ENCODE results near the gene CCDC154. TPM values are rescaled to one million over a fixed set of nuclear protein-coding genes. Genes with fewer than 3 reads are reported as not detected.

The CCDC154 gene
- total RNA-seq, 2 experiments from 2014 or later: 0.85 to 1.1 TPM

DNA sequence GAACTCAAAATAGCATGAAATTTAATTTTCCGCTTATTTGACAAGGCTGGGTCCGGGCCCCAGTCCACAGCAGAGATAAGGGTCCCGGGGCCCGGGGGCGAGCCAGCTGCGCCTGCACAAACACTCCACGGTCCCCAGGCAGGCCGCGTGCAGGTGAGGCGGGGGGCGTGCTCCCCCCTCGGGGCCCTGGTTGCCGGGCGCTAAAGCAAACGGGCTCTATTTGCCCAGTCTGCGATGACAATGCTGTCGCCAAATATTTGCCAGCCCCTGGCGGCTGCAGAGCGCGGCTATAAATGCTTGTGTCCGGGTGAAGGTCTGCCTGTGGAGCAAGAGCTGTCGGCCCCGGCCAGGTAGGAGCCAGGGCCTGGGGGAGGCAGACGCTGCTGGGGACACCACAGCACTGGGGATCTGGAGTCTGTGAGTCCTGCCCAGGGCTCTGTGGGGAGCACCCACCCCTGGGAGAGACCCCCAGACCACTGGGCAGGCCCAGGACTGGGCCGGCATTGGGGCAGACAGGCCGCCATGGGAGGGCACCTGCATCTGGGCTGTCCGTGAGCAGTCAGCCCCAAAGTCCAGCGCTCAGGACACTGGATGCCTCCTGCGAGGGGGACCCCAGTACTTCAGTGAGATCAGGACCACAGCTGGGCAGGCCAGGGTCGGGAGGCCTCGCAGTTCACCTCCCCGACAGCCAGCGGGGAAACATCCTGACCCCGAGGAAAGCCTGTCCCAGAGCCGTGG lies 13.4 kb downstream of the CCDC154 start, which contains the start of gene PERCC1:
Gene PERCC1, plus strand, starts transcription at position 320 of the 738 bp plus-strand sequence. CDS start 1,516 bp downstream, outside the sequence.
- Histone ChIP-seq H4K20me1 (ENCODE audit: insufficient read depth, low read length) (no peaks in the 10 kb centered on the region), H3K27ac (ENCODE audit: low read depth, low read length, poor library complexity, severe bottlenecking) (no peak within 1 kb of the TSS), H3K36me3 (ENCODE audit: insufficient read depth, low read length) (no peaks in the 10 kb centered on the region), H3K4me1 (ENCODE audit: insufficient read depth, low read length, poor library complexity, severe bottlenecking) (peaks cover 4% of the 10 kb centered on the region), H3K4me2 (ENCODE audit: low read length) (no peak within 1 kb of the TSS), H3K79me2 (ENCODE audit: insufficient read depth, low read depth, low read length) (no peaks in the 10 kb centered on the region), H3K9me2 (ENCODE audit: insufficient read depth, low read length) (no peaks in the 10 kb centered on the region), H2AFZ (ENCODE audit: low read length) (no peak within 1 kb of the TSS), H3K4me3 (ENCODE audit: low read depth, low read length, poor library complexity, severe bottlenecking) (no peak within 1 kb of the TSS), H3K9me3 (ENCODE audit: low read length) (no peaks in the 10 kb centered on the region)
- intact Hi-C loops (cut with micrococcal nuclease; ENCODE audit: unreplicated experiment): no loop called here
- TF ChIP-seq EZH2phosphoT487 (IDR thresholded peaks at IDR 0.05; ENCODE audit: borderline replicate concordance, low read depth, low read length) (no peak), CTCF (conservative IDR thresholded peaks at IDR 0.05; ENCODE audit: low read length) (no peak)
- CTCF ChIA-PET (ENCODE audit: unreplicated experiment): no interaction called here
- no TSS peak for BruUV-seq (replicated peaks)
- no peak for DNase-seq (ENCODE audit: low spot score)
- POLR2A ChIA-PET: no interaction called here

- Histone ChIP-seq H3K4me3 (ENCODE audit: low read depth, low read length, poor library complexity, severe bottlenecking) (no peak overlapping the region), H4K20me1 (ENCODE audit: insufficient read depth, low read length) (no peaks in the 10 kb centered on the region), H3K9me2 (ENCODE audit: insufficient read depth, low read length) (no peaks in the 10 kb centered on the region), H3K9me3 (ENCODE audit: low read length) (no peaks in the 10 kb centered on the region), H3K4me1 (ENCODE audit: insufficient read depth, low read length, poor library complexity, severe bottlenecking) (peaks cover 4% of the 10 kb centered on the region), H3K4me2 (ENCODE audit: low read length) (no peak overlapping the region), H2AFZ (ENCODE audit: low read length) (no peak overlapping the region), H3K79me2 (ENCODE audit: insufficient read depth, low read depth, low read length) (no peaks in the 10 kb centered on the region), H3K27ac (ENCODE audit: low read depth, low read length, poor library complexity, severe bottlenecking) (no peak overlapping the region), H3K36me3 (ENCODE audit: insufficient read depth, low read length) (no peaks in the 10 kb centered on the region)
- DNase-seq (ENCODE audit: low spot score): no peak
- ChIA-PET POLR2A (no interaction called here), CTCF (ENCODE audit: unreplicated experiment) (no interaction called here)
- intact Hi-C loops (cut with micrococcal nuclease; ENCODE audit: unreplicated experiment): no loop called here
- BruUV-seq (replicated peaks): no TSS peak
- no peak for TF ChIP-seq CTCF (conservative IDR thresholded peaks at IDR 0.05; ENCODE audit: low read length)
- TF ChIP-seq EZH2phosphoT487 (IDR thresholded peaks at IDR 0.05; ENCODE audit: borderline replicate concordance, low read depth, low read length): no peak
Observed at GRCh38 chr16:1430214-1430758, 14.1 kb downstream of the CCDC154 start.

DNA sequence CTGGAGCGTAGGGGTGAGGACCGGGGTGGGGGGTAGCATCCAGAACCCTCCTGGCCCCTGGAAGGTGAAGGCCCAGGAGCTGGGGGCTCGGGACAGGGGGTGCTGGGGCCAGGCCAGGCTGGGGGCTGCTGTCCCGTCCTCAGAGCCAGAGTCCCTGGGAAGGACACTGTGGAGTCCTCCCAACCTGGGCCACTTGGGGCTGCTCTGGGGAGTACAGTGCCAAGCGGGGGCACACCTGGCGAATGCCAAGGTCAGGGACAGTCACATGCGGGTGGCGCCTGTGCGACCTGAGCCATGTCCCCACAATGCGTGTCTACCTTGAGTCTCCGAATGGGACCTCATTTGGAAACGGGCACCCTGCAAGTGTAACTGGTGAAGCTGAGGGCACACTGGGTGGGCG lies 14.7 kb downstream of the CCDC154 start:
- Histone ChIP-seq H4K20me1 (ENCODE audit: insufficient read depth, low read length) (no peaks in the 10 kb centered on the region), H3K4me2 (ENCODE audit: low read length) (no peak overlapping the region), H3K27ac (ENCODE audit: low read depth, low read length, poor library complexity, severe bottlenecking) (no peak overlapping the region), H3K79me2 (ENCODE audit: insufficient read depth, low read depth, low read length) (no peaks in the 10 kb centered on the region), H2AFZ (ENCODE audit: low read length) (no peak overlapping the region), H3K36me3 (ENCODE audit: insufficient read depth, low read length) (no peaks in the 10 kb centered on the region), H3K9me3 (ENCODE audit: low read length) (no peaks in the 10 kb centered on the region), H3K4me1 (ENCODE audit: insufficient read depth, low read length, poor library complexity, severe bottlenecking) (peaks cover 4% of the 10 kb centered on the region), H3K4me3 (ENCODE audit: low read depth, low read length, poor library complexity, severe bottlenecking) (no peak overlapping the region), H3K9me2 (ENCODE audit: insufficient read depth, low read length) (no peaks in the 10 kb centered on the region)
- CTCF ChIA-PET (ENCODE audit: unreplicated experiment): interaction anchor here (0.7 kb wide), 1 partner anchor 647 kb away, joined by 6 read pairs; no protein-coding TSS in a partner anchor
- intact Hi-C loops (cut with micrococcal nuclease; ENCODE audit: unreplicated experiment): loop anchor here (10.0 kb wide), 1 partner anchor 185 kb away; the partner anchor contains the start of genes CRAMP1 and IFT140
- no TSS peak for BruUV-seq (replicated peaks)
- no peak for TF ChIP-seq EZH2phosphoT487 (IDR thresholded peaks at IDR 0.05; ENCODE audit: borderline replicate concordance, low read depth, low read length)
- no peak for TF ChIP-seq CTCF (conservative IDR thresholded peaks at IDR 0.05; ENCODE audit: low read length)
- no peak for DNase-seq (ENCODE audit: low spot score)
- POLR2A ChIA-PET: no interaction called here
